Endothelial cell of umbilical vein (primary cell): ENCODE measurements around the gene FIBCD1. TPM values are rescaled to one million over a fixed set of nuclear protein-coding genes. Genes with fewer than 3 reads are reported as not detected.

Experiments
- BruUV-seq: library from RNA; stranded (reverse); fragments of 400-500 nt; replicated peaks from 2 replicates; lab custom pipeline; 2021; lab: Mats Ljungman, UMichigan
- CTCF ChIA-PET: fragments of 300-600, 350-600 bp; sonication (Branson Sonifier 250); formaldehyde crosslinking; loops from one replicate; lab custom pipeline; 2021; ENCODE audit warnings: antibody characterized with exemption, inconsistent platforms; lab: Charles Lee
- POLR2A ChIA-PET: fragments of 300-600, 350-600 bp; sonication (Branson Sonifier 250); formaldehyde crosslinking; loops from one replicate; lab custom pipeline; 2021; ENCODE audit warnings: antibody characterized with exemption, inconsistent platforms; lab: Charles Lee
- DNase-seq: peaks from one replicate; pipeline ENCODE4 v3.0.0-alpha.2; 2011; ENCODE audit warnings: low read depth, low spot score
- FAIRE-seq: peaks from 2 replicates; lab custom pipeline; 2011; peaks lifted over from hg19 to GRCh38; lab: Jason Lieb, UNC
- H2AFZ ChIP-seq: 2 replicates; pipeline ENCODE4 v1.6.0; 2012; ENCODE audit warnings: low read depth, low read length, control low read depth, inconsistent platforms
- H3K27ac ChIP-seq: 2 replicates; pipeline ENCODE4 v1.5.1; 2011; ENCODE audit warnings: low read depth, mild to moderate bottlenecking, control low read depth, low read length, moderate library complexity; ENCODE audit not compliant: insufficient read depth
- H3K27me3 ChIP-seq, 2 experiments: 2 replicates each; pipeline versions ENCODE4 v1.6.0 to v1.6.1; 2011; ENCODE audit warnings: low read length in 2 of 2, mixed read lengths in 1 of 2; ENCODE audit not compliant: control insufficient read depth in 2 of 2, insufficient read depth in 2 of 2
- H3K36me3 ChIP-seq, 2 experiments: 2 replicates in 1 of 2; 3 replicates in 1 of 2; pipeline ENCODE4 v1.5.1; 2011; ENCODE audit warnings: low read length in 2 of 2, mild to moderate bottlenecking in 1 of 2, moderate library complexity in 1 of 2; ENCODE audit not compliant: control insufficient read depth in 2 of 2, insufficient read depth in 2 of 2; ENCODE audit errors: extremely low read depth in 1 of 2
- H3K4me1 ChIP-seq: 3 replicates; pipeline ENCODE4 v1.5.1; 2011; ENCODE audit warnings: mild to moderate bottlenecking, low read length; ENCODE audit not compliant: control insufficient read depth, insufficient read depth; ENCODE audit errors: extremely low read depth
- H3K4me2 ChIP-seq: 2 replicates; pipeline ENCODE4 v1.6.1; 2011; ENCODE audit warnings: low read length, control low read depth, mixed read lengths; ENCODE audit not compliant: insufficient read depth
- H3K4me3 ChIP-seq, 3 experiments: fragments of 200-600 bp in 1 of 3; sonication (generic), shearing (Covaris generic) in 1 of 3; replicated peaks in 1 of 3; 2 replicates each; pipeline ENCODE4 v1.5.1; 2011 to 2016; ENCODE audit warnings: control low read depth in 3 of 3, low read length in 3 of 3, mild to moderate bottlenecking in 2 of 3, inconsistent platforms in 1 of 3, low read depth in 1 of 3, moderate library complexity in 1 of 3; ENCODE audit not compliant: insufficient read depth in 1 of 3
- H3K79me2 ChIP-seq: 2 replicates; pipeline ENCODE4 v1.6.0; 2012; ENCODE audit warnings: low read length, inconsistent platforms; ENCODE audit not compliant: control insufficient read depth, insufficient read depth
- H3K9ac ChIP-seq: replicated peaks from 2 replicates; pipeline ENCODE3; 2011; ENCODE audit warnings: low read length, control low read depth; ENCODE audit not compliant: insufficient read depth; ENCODE audit errors: extremely low read depth
- H3K9me1 ChIP-seq: replicated peaks from 3 replicates; pipeline ENCODE4 v1.6.0; 2011; ENCODE audit warnings: mild to moderate bottlenecking, low read length; ENCODE audit not compliant: control insufficient read depth, insufficient read depth; ENCODE audit errors: extremely low read depth
- H3K9me3 ChIP-seq: replicated peaks from 2 replicates; pipeline ENCODE4 v1.5.1; 2012; ENCODE audit warnings: low read length, inconsistent platforms; ENCODE audit not compliant: control insufficient read depth, insufficient read depth
- H4K20me1 ChIP-seq: replicated peaks from 2 replicates; pipeline ENCODE3; 2011; ENCODE audit warnings: mild to moderate bottlenecking, low read length; ENCODE audit not compliant: control insufficient read depth, insufficient read depth; ENCODE audit errors: extremely low read depth
- CTCF ChIP-seq, 2 donors: IDR thresholded peaks; 1 replicate in 1 of 2; 2 replicates in 1 of 2; pipeline ENCODE4 v1.5.1; 2011; ENCODE audit warnings: low read length in 2 of 2, mild to moderate bottlenecking in 2 of 2, moderate library complexity in 2 of 2, control low read depth in 1 of 2, inconsistent platforms in 1 of 2, low read depth in 1 of 2; ENCODE audit not compliant: insufficient read depth in 1 of 2; ENCODE audit errors: extremely low read depth in 1 of 2
- EZH2 ChIP-seq: IDR thresholded peaks from 2 replicates; pipeline ENCODE4 v1.6.1; 2012; ENCODE audit warnings: borderline replicate concordance, low read depth, mild to moderate bottlenecking, moderate library complexity, low read length, inconsistent platforms; ENCODE audit not compliant: severe bottlenecking
- FOS ChIP-seq: IDR thresholded peaks from 2 replicates; pipeline ENCODE4 v1.6.1; 2011; ENCODE audit warnings: mild to moderate bottlenecking, low read length, moderate library complexity, borderline replicate concordance; ENCODE audit not compliant: insufficient read depth
- GATA2 ChIP-seq: IDR thresholded peaks from 2 replicates; pipeline ENCODE4 v1.7.0; 2011; ENCODE audit warnings: low read depth, mild to moderate bottlenecking, moderate library complexity, mixed read lengths, low read length; ENCODE audit not compliant: insufficient read length, insufficient read depth
- JUN ChIP-seq: IDR thresholded peaks from 2 replicates; pipeline ENCODE4 v1.6.1; 2011; ENCODE audit warnings: borderline replicate concordance, low read depth; ENCODE audit not compliant: insufficient read length, insufficient read depth
- MAX ChIP-seq: IDR thresholded peaks from 2 replicates; pipeline ENCODE4 v1.6.1; 2011; ENCODE audit not compliant: insufficient read depth, insufficient read length
- MYC ChIP-seq: IDR thresholded peaks from one replicate; pipeline ENCODE4 v1.6.1; 2011; ENCODE audit warnings: mild to moderate bottlenecking, low read depth, low read length
- POLR2A ChIP-seq: IDR thresholded peaks from 2 replicates; pipeline ENCODE4 v1.6.1; 2012; ENCODE audit warnings: low read depth, mild to moderate bottlenecking, control low read depth, low read length
- POLR2AphosphoS5 ChIP-seq: IDR thresholded peaks from 2 replicates; pipeline ENCODE4 v1.6.1; 2012; ENCODE audit warnings: low read depth, mild to moderate bottlenecking, control low read depth, low read length, moderate library complexity; ENCODE audit not compliant: insufficient read depth
- dilution Hi-C: fragments of 300-500 bp; cut with MboI; formaldehyde crosslinking; loops from one replicate; pipeline ENCODE4 v1.15.0; 2019; ENCODE audit warnings: low sequenced_read_pairs; ENCODE audit not compliant: extremely low pct_ligation_motif_present
- intact Hi-C: fragments of 100-400 bp; cut with micrococcal nuclease; formaldehyde crosslinking; loops from one replicate; pipeline ENCODE4 v1.10.0; 2022
- polyA plus RNA-seq, 4 experiments: library from polyadenylated mRNA; depleted of rRNA in 3 of 4; stranded (reverse) in 3 of 4; unstranded in 1 of 4; fragments of >200 nt; gene quantifications; 2 replicates each; pipeline versions ENCODE4 v1.2.1 to v1.2.3, GENCODE V29; 2011 to 2012; ENCODE audit warnings: missing spikeins in 1 of 4
- total RNA-seq: library from RNA; stranded (reverse); gene quantifications from 2 replicates; pipeline ENCODE4 v1.2.3, GENCODE V29; 2021

The FIBCD1 gene
- total and polyA plus RNA-seq, 2 donors (not counting 3 experiments of a cell fraction or from before 2014, with no cell fraction given), result 0.14 TPM; not detected in 1

GRCh38 chr9:130986356-130986965 lies 47.4 kb upstream of the FIBCD1 start:
- dilution Hi-C loops, result no loop called here
- no peaks in the 10 kb centered on the region for H3K9me3 ChIP-seq

More at GRCh38 chr9:130986356-130986965, 47.4 kb upstream of the FIBCD1 start:
- H3K36me3 ChIP-seq, result no peaks in the 10 kb centered on the region
- H3K9ac ChIP-seq, result no peak overlapping the region
- no peak overlapping the region for H3K27ac ChIP-seq
- H3K79me2 ChIP-seq, result no peaks in the 10 kb centered on the region
- BruUV-seq, result no TSS peak
- H4K20me1 ChIP-seq, result no peaks in the 10 kb centered on the region
- H3K9me1 ChIP-seq, result no peaks in the 10 kb centered on the region
- TF ChIP-seq POLR2AphosphoS5, result no peak
- no peak for TF ChIP-seq POLR2A
- no peak for TF ChIP-seq GATA2
- no peak for TF ChIP-seq CTCF (IDR thresholded peaks at IDR 0.05; ENCODE audit: extremely low read depth in 1 of 2, insufficient read depth in 1 of 2, low read depth in 1 of 2, low read length in 2 of 2)
- TF ChIP-seq EZH2, result no peak
- TF ChIP-seq MYC, result no peak
- no peak for TF ChIP-seq FOS
- TF ChIP-seq MAX, result no peak
- no peak for TF ChIP-seq JUN
- H3K27me3 ChIP-seq, result peaks cover 4 to 9% of the 10 kb centered on the region in 2 experiments
- no peak overlapping the region for H3K4me3 ChIP-seq
- no peak for FAIRE-seq
- ChIA-PET CTCF (interaction anchor here (0.9 to 1.8 kb wide), 2 partner anchors 12 to 41 kb away, joined by 3 to 11 read pairs; no protein-coding TSS in a partner anchor), POLR2A (no interaction called here)
- H3K4me2 ChIP-seq, result no peak overlapping the region
- intact Hi-C loops, result no loop called here
- DNase-seq, result no peak
- no peak overlapping the region for H2AFZ ChIP-seq
- no peaks in the 10 kb centered on the region for H3K4me1 ChIP-seq
